ENCODE data around the gene ARHGEF39.
"Not testable (repeated sequence)": the region's sequence is repeated elsewhere in the genome, so short reads cannot be mapped to it uniquely, and the experiment has no call there.

ARHGEF39 gene

DNA sequence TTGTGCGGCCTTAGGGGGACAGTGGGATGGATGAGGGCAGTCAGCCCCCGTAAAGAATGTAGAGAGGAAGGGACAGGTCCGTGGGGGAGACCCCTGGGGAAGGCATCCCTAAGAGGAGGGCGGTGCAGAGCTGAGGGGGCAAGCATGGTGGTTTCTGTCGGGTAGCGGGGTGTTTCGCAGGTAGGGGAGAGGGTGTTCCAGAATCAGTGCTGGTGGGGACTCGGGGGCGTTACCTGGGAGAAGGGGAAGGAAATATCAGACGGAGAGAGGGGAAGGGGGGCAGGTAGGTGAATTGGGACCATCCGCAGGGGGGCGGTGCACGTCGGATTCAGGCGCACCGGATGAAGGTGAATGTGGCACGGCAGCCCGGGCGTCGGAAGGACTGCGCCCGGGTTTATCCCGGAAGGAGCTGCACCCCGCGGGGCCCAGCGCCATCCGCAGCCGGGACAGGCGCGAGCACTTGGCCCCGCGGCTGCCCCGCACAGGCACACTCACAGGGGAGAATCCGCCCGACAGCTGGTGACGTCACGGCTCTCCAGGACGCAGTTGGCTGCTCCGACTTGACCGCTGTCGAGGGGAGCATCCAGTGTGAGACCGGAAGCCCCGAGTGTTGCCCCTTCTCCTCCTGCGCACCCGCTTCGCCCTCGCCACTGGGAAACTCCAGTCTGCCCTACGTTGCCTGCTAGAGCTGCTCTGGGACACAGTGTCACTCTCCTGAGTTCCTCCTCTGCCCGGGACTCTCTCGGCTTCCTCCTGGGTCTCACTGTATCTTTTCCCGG lies 48.1 kb downstream of the ARHGEF39 start:
- DNase-seq = no peak

DNA sequence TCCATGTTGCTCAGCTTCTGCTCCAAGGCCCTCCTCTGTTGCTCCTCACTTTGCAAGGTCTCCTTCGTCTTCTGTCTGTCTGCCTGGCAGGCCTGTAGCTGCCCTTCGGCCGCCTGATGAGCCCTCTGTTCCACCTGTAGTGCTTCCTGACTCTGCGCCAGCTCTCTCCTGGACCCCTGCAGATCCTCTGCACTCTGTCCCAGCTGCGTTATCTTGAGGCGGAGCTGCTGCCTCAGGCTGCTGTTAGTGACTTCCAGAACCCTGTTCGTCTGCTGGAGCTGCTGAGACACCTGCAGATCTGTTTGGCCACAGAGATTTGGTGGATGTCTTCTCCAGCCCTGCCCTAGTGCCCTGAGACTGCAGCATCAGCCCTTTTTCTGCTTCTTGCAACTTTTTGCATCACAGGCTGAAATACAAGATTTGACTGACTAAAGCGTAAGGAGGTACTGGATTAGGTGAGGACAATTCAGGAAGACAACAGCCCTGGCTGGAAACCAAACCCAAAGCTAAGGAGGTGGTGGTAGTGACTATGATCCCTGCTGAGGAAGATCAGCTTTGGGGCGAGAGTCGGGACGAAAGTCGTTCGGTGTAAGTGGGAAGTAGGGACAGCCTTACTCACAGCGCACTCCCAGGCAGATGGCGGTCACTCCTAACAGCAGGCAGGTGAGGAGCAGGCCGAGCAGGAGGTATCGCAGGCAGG lies 48.9 kb downstream of the ARHGEF39 start:
- DNase-seq = no peak

DNA sequence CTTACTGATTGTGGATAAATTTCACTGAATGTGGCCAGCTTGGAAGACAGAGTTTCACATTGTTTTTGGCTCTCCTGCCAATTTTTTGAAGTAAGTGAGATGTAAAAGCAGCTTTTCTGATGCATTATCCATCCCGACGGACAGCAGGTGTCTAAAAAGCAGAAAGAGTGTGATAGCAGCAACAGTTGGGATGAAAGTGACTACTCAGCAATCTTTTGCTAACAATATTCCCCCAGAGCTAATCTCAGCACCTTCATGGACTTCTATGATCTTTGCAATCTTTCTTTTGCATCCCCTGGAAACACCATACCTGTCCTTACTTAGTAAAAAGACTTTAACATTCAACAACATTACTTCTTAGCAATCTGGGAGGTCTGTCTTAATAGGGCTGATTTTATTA lies 52.2 kb downstream of the ARHGEF39 start:
- DNase-seq = no peak

DNA sequence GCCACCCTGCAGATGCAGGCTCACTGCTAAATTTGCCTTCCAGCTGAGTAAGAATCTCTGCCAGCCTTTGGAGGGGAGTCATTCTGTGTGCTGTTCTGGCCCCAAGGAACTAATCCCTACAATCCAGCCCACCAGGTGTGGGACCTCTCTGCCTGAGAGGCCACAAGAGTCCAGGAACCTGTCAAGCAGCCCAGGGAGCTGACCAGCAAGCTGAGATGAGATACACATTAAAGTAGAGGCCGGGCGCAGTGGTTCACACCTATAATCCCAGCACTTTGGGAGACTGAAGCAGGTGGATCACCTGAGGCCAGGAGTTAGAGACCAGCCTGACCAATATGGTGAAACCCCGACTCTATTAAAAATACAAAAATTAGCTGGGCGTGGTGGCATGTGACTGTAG lies 52.9 kb downstream of the ARHGEF39 start:
- not testable (repeated sequence) for DNase-seq

DNA sequence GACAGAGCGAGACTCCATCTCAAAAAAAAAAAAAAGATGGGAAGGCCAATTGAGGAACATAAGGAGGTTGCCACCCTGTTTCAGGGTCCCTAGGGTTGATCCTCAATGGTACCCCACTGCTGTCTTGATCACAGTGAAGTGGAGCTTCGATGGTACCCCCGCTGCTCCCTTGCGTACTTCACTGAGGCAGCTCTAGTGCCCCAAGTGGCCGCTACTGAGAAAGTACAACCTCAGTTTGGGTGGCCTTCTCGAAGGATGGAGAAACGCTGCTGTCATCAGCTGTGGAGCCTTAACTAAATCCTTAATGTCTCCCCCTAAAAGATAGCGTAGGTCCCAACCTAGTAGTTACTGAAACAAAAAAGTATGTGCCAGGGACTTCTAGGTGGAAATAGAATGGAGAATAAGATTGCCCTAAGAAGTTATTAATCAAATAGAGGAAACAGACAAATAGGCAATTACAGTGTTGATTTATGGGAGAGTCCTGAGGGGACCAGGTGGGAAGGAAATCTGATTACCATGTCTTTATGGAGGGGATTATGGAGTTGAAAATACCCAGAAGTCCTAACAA lies 53.7 kb downstream of the ARHGEF39 start:
- DNase-seq = no peak

DNA sequence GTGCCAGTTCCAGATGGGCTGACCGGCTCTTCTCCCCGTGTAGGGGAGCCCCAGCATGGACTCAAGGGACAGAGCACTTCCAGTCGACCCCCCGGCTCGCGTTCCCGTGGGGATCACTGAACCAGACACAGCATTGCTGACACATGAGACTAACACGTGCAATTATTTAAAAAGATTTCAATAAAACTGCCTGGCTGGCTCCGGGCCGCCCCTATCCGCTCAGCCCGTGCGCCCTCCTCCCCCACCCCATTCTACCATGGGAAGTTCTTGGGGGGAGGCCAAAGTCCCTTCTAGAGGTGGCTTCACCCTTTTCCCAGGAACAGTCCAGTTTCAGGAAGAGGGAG lies 55.2 kb downstream of the ARHGEF39 start:
- DNase-seq = no peak

Data from NCI-H446 treated with DMSO at 0.1 percent for 48 hours (cell line).